ENCODE measurements around the gene SPATA21. TPM values are rescaled to one million over a fixed set of nuclear protein-coding genes. Genes with fewer than 3 reads are reported as not detected.
"Not testable (repeated sequence)": the region's sequence is repeated elsewhere in the genome, so short reads cannot be mapped to it uniquely, and the experiment has no call there.

Gene SPATA21
- total RNA-seq = under 1 TPM in 1 of 3 donors, not detected in 2; 0.22 TPM
- long read RNA-seq, donor 1, partial matches to known transcripts = 0 of 6 reads
- long read RNA-seq, donor 1, other reads (novel, unspliced or antisense) = 6 of 6 reads
- long read RNA-seq, donor 2, partial matches to known transcripts = 1 of 1 reads
- long read RNA-seq, donor 2, other reads (novel, unspliced or antisense) = 0 of 1 reads

- Histone ChIP-seq H3K4me3 (no peak within 1 kb of the TSS), H3K36me3 (ENCODE audit: low read depth) (no peaks in the 10 kb centered on the region), H3K9me3 (no peaks in the 10 kb centered on the region), H3K4me1 (ENCODE audit: low read depth) (peaks cover 8% of the 10 kb centered on the region)
- no peak for ATAC-seq
- intact Hi-C loops (cut with DNase I, micrococcal nuclease) = no loop called here
- no peak for TF ChIP-seq CTCF (IDR thresholded peaks at IDR 0.05)
- DNase-seq = no peak
Observed at GRCh38 chr1:16436946-16437474, at the start of gene SPATA21. SPATA21 (minus strand) TSS chr1:16437424; CDS start chr1:16431371, 6,053 bp downstream.

- H3K4me1 ChIP-seq (ENCODE audit: low read depth); DNase-seq; H3K4me3 ChIP-seq; H3K36me3 ChIP-seq (ENCODE audit: low read depth); ATAC-seq; H3K9me3 ChIP-seq; intact Hi-C loops (cut with DNase I, micrococcal nuclease): not testable (repeated sequence)
Observed at GRCh38 chr1:16487011-16487410, 49.8 kb upstream of the SPATA21 start.

- DNase-seq; intact Hi-C loops (cut with DNase I, micrococcal nuclease); H3K36me3 ChIP-seq (ENCODE audit: low read depth); H3K4me1 ChIP-seq (ENCODE audit: low read depth); ATAC-seq; H3K9me3 ChIP-seq; H3K4me3 ChIP-seq: not testable (repeated sequence)
Observed at GRCh38 chr1:16486316-16486715, 49.1 kb upstream of the SPATA21 start.

- Histone ChIP-seq H3K4me1 (ENCODE audit: low read depth) (no peaks in the 10 kb centered on the region), H3K9me3 (no peaks in the 10 kb centered on the region), H3K4me3 (no peak overlapping the region), H3K36me3 (ENCODE audit: low read depth) (no peaks in the 10 kb centered on the region)
- no peak for DNase-seq
- ATAC-seq = no peak
- no peak for TF ChIP-seq CTCF (IDR thresholded peaks at IDR 0.05)
- intact Hi-C loops (cut with DNase I, micrococcal nuclease) = no loop called here
Observed at GRCh38 chr1:16484931-16485330, 47.7 kb upstream of the SPATA21 start.

- ATAC-seq = no peak
- no peaks in the 10 kb centered on the region for H3K9me3 ChIP-seq
- TF ChIP-seq CTCF (IDR thresholded peaks at IDR 0.05) = no peak
- DNase-seq = no peak
- H3K4me3 ChIP-seq = no peak overlapping the region
- no peaks in the 10 kb centered on the region for H3K36me3 ChIP-seq (ENCODE audit: low read depth)
- intact Hi-C loops (cut with DNase I, micrococcal nuclease) = no loop called here
- H3K4me1 ChIP-seq (ENCODE audit: low read depth) = no peaks in the 10 kb centered on the region
Observed at GRCh38 chr1:16484501-16484835, 47.2 kb upstream of the SPATA21 start.

GRCh38 chr1:16483639-16484500, 46.6 kb upstream of the SPATA21 start:
- H3K36me3 ChIP-seq (ENCODE audit: low read depth); DNase-seq; ATAC-seq; intact Hi-C loops (cut with DNase I, micrococcal nuclease); H3K9me3 ChIP-seq; H3K4me1 ChIP-seq (ENCODE audit: low read depth); H3K4me3 ChIP-seq: not testable (repeated sequence)

GRCh38 chr1:16483146-16483545, 45.9 kb upstream of the SPATA21 start:
- ATAC-seq; H3K4me1 ChIP-seq (ENCODE audit: low read depth); H3K9me3 ChIP-seq; intact Hi-C loops (cut with DNase I, micrococcal nuclease); DNase-seq; H3K4me3 ChIP-seq; H3K36me3 ChIP-seq (ENCODE audit: low read depth): not testable (repeated sequence)

Measured in mucosa of descending colon (tissue), 3 donors.